Type B pancreatic cell (in vitro differentiated cells): ENCODE data around the gene EMCN. TPM values are rescaled to one million over a fixed set of nuclear protein-coding genes. Genes with fewer than 3 reads are reported as not detected.
A peak's percentile ranks its signal among the peaks of the same experiment; 100 is the strongest.

Experiments
- DNase-seq: peaks from one replicate; pipeline ENCODE4 v3.0.0; 2021; ENCODE audit warnings: mixed read lengths; ENCODE audit not compliant: unreplicated experiment; ENCODE audit errors: extremely low spot score
- H3K27ac Mint-ChIP-seq: 2 replicates; pipeline ENCODE4 v1.8.0; 2021; ENCODE audit warnings: mild to moderate bottlenecking, mixed read lengths
- H3K27me3 Mint-ChIP-seq: 2 replicates; pipeline ENCODE4 v1.8.0; 2021; ENCODE audit warnings: mixed read lengths
- H3K36me3 Mint-ChIP-seq: 2 replicates; pipeline ENCODE4 v1.8.0; 2021; ENCODE audit warnings: mixed read lengths
- H3K4me1 Mint-ChIP-seq: one replicate; pipeline ENCODE4 v1.8.0; 2021; ENCODE audit warnings: mixed read lengths; ENCODE audit not compliant: unreplicated experiment
- H3K4me3 Mint-ChIP-seq: 2 replicates; pipeline ENCODE4 v1.8.0; 2021; ENCODE audit warnings: mild to moderate bottlenecking, mixed read lengths
- H3K9me3 Mint-ChIP-seq: 2 replicates; pipeline ENCODE4 v1.8.0; 2021; ENCODE audit warnings: mixed read lengths
- CTCF ChIP-seq: fragments of 200-600 bp; sonication (generic); conservative IDR thresholded peaks from 2 replicates; pipeline ENCODE4 v1.5.0; 2021; ENCODE audit warnings: antibody characterized with exemption, mild to moderate bottlenecking
- total RNA-seq: library from RNA; stranded (reverse); gene quantifications from 2 replicates; pipeline ENCODE4 v1.2.1, GENCODE V29; 2021; ENCODE audit warnings: low replicate concordance

Gene EMCN
- total RNA-seq, 1 donor from 2014 or later: 0.51 TPM

- Mint-ChIP-seq H3K27ac (no peak overlapping the region), H3K4me1 (no peaks in the 10 kb centered on the region), H3K4me3 (no peak overlapping the region), H3K27me3 (no peaks in the 10 kb centered on the region), H3K9me3 (no peaks in the 10 kb centered on the region), H3K36me3 (no peaks in the 10 kb centered on the region)
- TF ChIP-seq CTCF: peak; percentile 74
- no peak for DNase-seq
Measured at GRCh38 chr4:100421361-100421978, 96.4 kb downstream of the EMCN start.

GRCh38 chr4:100420571-100420970, 97.3 kb downstream of the EMCN start:
- Mint-ChIP-seq H3K4me3 (no peak overlapping the region), H3K27ac (no peak overlapping the region), H3K9me3 (no peaks in the 10 kb centered on the region), H3K27me3 (no peaks in the 10 kb centered on the region), H3K36me3 (no peaks in the 10 kb centered on the region), H3K4me1 (no peaks in the 10 kb centered on the region)
- no peak for DNase-seq
- no peak for TF ChIP-seq CTCF

GRCh38 chr4:100417565-100417964, 100.3 kb downstream of the EMCN start:
- H3K9me3 Mint-ChIP-seq: no peaks in the 10 kb centered on the region
- no peak for DNase-seq
- no peak overlapping the region for H3K4me3 Mint-ChIP-seq
- H3K27me3 Mint-ChIP-seq: no peaks in the 10 kb centered on the region
- no peak overlapping the region for H3K27ac Mint-ChIP-seq
- H3K36me3 Mint-ChIP-seq: no peaks in the 10 kb centered on the region
- no peak for TF ChIP-seq CTCF
- H3K4me1 Mint-ChIP-seq: no peaks in the 10 kb centered on the region

- Mint-ChIP-seq H3K27me3 (no peaks in the 10 kb centered on the region), H3K36me3 (no peaks in the 10 kb centered on the region), H3K4me3 (no peak overlapping the region), H3K27ac (no peak overlapping the region), H3K4me1 (no peaks in the 10 kb centered on the region), H3K9me3 (no peaks in the 10 kb centered on the region)
- no peak for TF ChIP-seq CTCF
- no peak for DNase-seq
Measured at GRCh38 chr4:100414016-100414790, 103.6 kb downstream of the EMCN start.

GRCh38 chr4:100391863-100392262, 126.0 kb downstream of the EMCN start:
- no peak for TF ChIP-seq CTCF
- Mint-ChIP-seq H3K4me1 (no peaks in the 10 kb centered on the region), H3K27me3 (no peaks in the 10 kb centered on the region), H3K36me3 (no peaks in the 10 kb centered on the region), H3K27ac (no peak overlapping the region), H3K4me3 (no peak overlapping the region), H3K9me3 (no peaks in the 10 kb centered on the region)
- no peak for DNase-seq
